Fibroblast of villous mesenchyme (primary cell): Measurements from ENCODE around the gene SP140. TPM values are rescaled to one million over a fixed set of nuclear protein-coding genes. Genes with fewer than 3 reads are reported as not detected.

ENCODE experiments used
- DNase-seq: peaks from one replicate; pipeline ENCODE4 v3.0.0-alpha.2; 2010; ENCODE audit warnings: low read depth
- H3K4me3 ChIP-seq: 2 replicates; pipeline ENCODE4 v1.5.1; 2011; ENCODE audit warnings: low read depth, mild to moderate bottlenecking, low read length
- CTCF ChIP-seq: IDR thresholded peaks from 2 replicates; pipeline ENCODE4 v1.5.1; 2012; ENCODE audit warnings: low read depth, mild to moderate bottlenecking, low read length; ENCODE audit not compliant: insufficient read depth
- total RNA-seq: library from RNA; depleted of rRNA; stranded (reverse); fragments of >200 nt; gene quantifications from 2 replicates; pipeline ENCODE4 v1.2.3, GENCODE V29; 2012

SP140 gene
- total RNA-seq, 1 donor = 0.86 TPM

GRCh38 chr2:230362030-230362691, 136.6 kb downstream of the SP140 start:
- no peak overlapping the region for H3K4me3 ChIP-seq
- TF ChIP-seq CTCF = no peak
- DNase-seq = no peak

Other genes with a start within 250 kb of the SP140 start
- gene SLC16A14, start 156.8 kb upstream of the SP140 start, total RNA-seq = 1.3 and 3.5 TPM in 2 replicates
- gene SP110, start 5.8 kb upstream of the SP140 start, total RNA-seq = 10.4 and 15.5 TPM in 2 replicates
- 12.6 and 16.8 TPM in 2 replicates for gene SP140L, start 101.5 kb downstream of the SP140 start, total RNA-seq
- gene SP100, start 190.5 kb downstream of the SP140 start, total RNA-seq = 92.1 and 119 TPM in 2 replicates